IMR-90 (cell line): Measurements from ENCODE around the gene NDUFAF8. TPM values are rescaled to one million over a fixed set of nuclear protein-coding genes. Genes with fewer than 3 reads are reported as not detected.

Experiments used
- ATAC-seq: fragments of 200-7000 bp; cut with Tn5 transposase; 2 replicates; pipeline ENCODE4 v1.9.1; 2020; ENCODE audit warnings: low read depth, mild to moderate bottlenecking, moderate library complexity
- BruUV-seq: library from RNA; stranded (reverse); fragments of 400-500 nt; replicated peaks from 2 replicates; lab custom pipeline; 2021; lab: Mats Ljungman, UMichigan
- CTCF ChIA-PET: fragments of 300-600 bp; formaldehyde crosslinking; extraction: SDS; loops from one replicate; lab custom pipeline; 2021; ENCODE audit warnings: antibody characterized with exemption; lab: Yijun Ruan, JAX
- POLR2A ChIA-PET: fragments of 300-600 bp; sonication (Branson Sonifier 250); formaldehyde crosslinking; loops from one replicate; lab custom pipeline; 2022; ENCODE audit warnings: antibody characterized with exemption; ENCODE audit not compliant: unreplicated experiment; lab: Charles Lee
- DNase-seq: peaks from one replicate; pipeline ENCODE4 v3.0.0; 2013
- H2AFZ ChIP-seq: replicated peaks from 2 replicates; pipeline ENCODE3; 2013; ENCODE audit warnings: low read length, mild to moderate bottlenecking; ENCODE audit not compliant: poor library complexity
- H2AK5ac ChIP-seq: 2 replicates; pipeline ENCODE4 v1.6.1; 2013; ENCODE audit warnings: low read depth, low read length, inconsistent platforms
- H2AK9ac ChIP-seq: replicated peaks from 2 replicates; pipeline ENCODE3; 2013; ENCODE audit warnings: mild to moderate bottlenecking, low read depth, low read length, moderate library complexity; ENCODE audit not compliant: poor library complexity
- H2BK120ac ChIP-seq: 2 replicates; pipeline ENCODE4 v1.6.1; 2013; ENCODE audit warnings: low read depth, low read length, inconsistent platforms
- H2BK15ac ChIP-seq: 3 replicates; pipeline ENCODE4 v1.6.1; 2013; ENCODE audit warnings: low read depth, low read length, inconsistent platforms
- H2BK20ac ChIP-seq: 2 replicates; pipeline ENCODE4 v1.6.1; 2013; ENCODE audit warnings: low read depth, mild to moderate bottlenecking, inconsistent platforms, low read length, moderate library complexity
- H2BK5ac ChIP-seq: 2 replicates; pipeline ENCODE4 v1.6.1; 2013; ENCODE audit warnings: mild to moderate bottlenecking, low read depth, low read length, inconsistent platforms; ENCODE audit not compliant: poor library complexity, severe bottlenecking
- H3K14ac ChIP-seq: replicated peaks from 2 replicates; pipeline ENCODE4 v1.6.1; 2013; ENCODE audit warnings: low read depth, low read length, inconsistent platforms
- H3K18ac ChIP-seq: 2 replicates; pipeline ENCODE4 v1.6.1; 2013; ENCODE audit warnings: low read depth, low read length, control low read depth
- H3K23ac ChIP-seq: 2 replicates; pipeline ENCODE4 v1.6.1; 2013; ENCODE audit warnings: low read depth, low read length, inconsistent platforms
- H3K27ac ChIP-seq: 2 replicates; pipeline ENCODE4 v1.5.1; 2013; ENCODE audit warnings: mild to moderate bottlenecking, control low read depth, low read length; ENCODE audit not compliant: insufficient read depth
- H3K27me3 ChIP-seq: 2 replicates; pipeline ENCODE4 v1.6.1; 2013; ENCODE audit warnings: low read length; ENCODE audit not compliant: control insufficient read depth, insufficient read depth
- H3K36me3 ChIP-seq: 2 replicates; pipeline ENCODE4 v1.6.1; 2013; ENCODE audit warnings: low read length, mixed read lengths; ENCODE audit not compliant: control insufficient read depth, insufficient read depth
- H3K4ac ChIP-seq: 2 replicates; pipeline ENCODE4 v1.6.1; 2013; ENCODE audit warnings: low read depth, low read length, inconsistent platforms
- H3K4me1 ChIP-seq: 2 replicates; pipeline ENCODE4 v1.6.1; 2013; ENCODE audit warnings: low read length, mixed read lengths; ENCODE audit not compliant: control insufficient read depth, insufficient read depth
- H3K4me2 ChIP-seq: 2 replicates; pipeline ENCODE4 v1.6.1; 2013; ENCODE audit warnings: low read depth, mild to moderate bottlenecking, control low read depth, low read length, moderate library complexity
- H3K4me3 ChIP-seq: 2 replicates; pipeline ENCODE4 v1.5.1; 2013; ENCODE audit warnings: low read depth, mild to moderate bottlenecking, control low read depth, low read length, moderate library complexity; ENCODE audit not compliant: insufficient read depth
- H3K56ac ChIP-seq: 2 replicates; pipeline ENCODE4 v1.6.1; 2013; ENCODE audit warnings: low read length, inconsistent platforms; ENCODE audit not compliant: insufficient read depth; ENCODE audit errors: extremely low read depth
- H3K79me1 ChIP-seq, 2 experiments: 2 replicates each; pipeline ENCODE4 v1.6.1; 2013; ENCODE audit warnings: low read length in 2 of 2, inconsistent platforms in 1 of 2, low read depth in 1 of 2
- H3K9ac ChIP-seq: 2 replicates; pipeline ENCODE4 v1.6.1; 2013; ENCODE audit warnings: low read depth, low read length, control low read depth
- H3K9me1 ChIP-seq: 2 replicates; pipeline ENCODE4 v1.6.1; 2013; ENCODE audit warnings: low read length, inconsistent platforms; ENCODE audit not compliant: insufficient read depth
- H3K9me3 ChIP-seq: 2 replicates; pipeline ENCODE4 v1.6.1; 2013; ENCODE audit warnings: low read length; ENCODE audit not compliant: control insufficient read depth, insufficient read depth
- H4K20me1 ChIP-seq: 2 replicates; pipeline ENCODE4 v1.6.1; 2013; ENCODE audit warnings: low read length, inconsistent platforms; ENCODE audit not compliant: insufficient read depth
- H4K5ac ChIP-seq: 2 replicates; pipeline ENCODE4 v1.6.1; 2013; ENCODE audit warnings: mild to moderate bottlenecking, low read depth, low read length, control low read depth
- H4K8ac ChIP-seq, 2 experiments: 2 replicates each; pipeline ENCODE4 v1.6.1; 2013; ENCODE audit warnings: low read depth in 2 of 2, low read length in 2 of 2, control low read depth in 1 of 2, inconsistent platforms in 1 of 2
- H4K91ac ChIP-seq: 2 replicates; pipeline ENCODE4 v1.6.1; 2013; ENCODE audit warnings: low read depth, low read length, inconsistent platforms; ENCODE audit not compliant: insufficient read depth
- BHLHE40 ChIP-seq: fragments of 150-350 bp; IDR thresholded peaks from 2 replicates; pipeline ENCODE4 v1.6.1; 2016; ENCODE audit warnings: mild to moderate bottlenecking, low read depth, low read length
- CEBPB ChIP-seq: IDR thresholded peaks from 2 replicates; pipeline ENCODE4 v1.6.1; 2012; ENCODE audit warnings: low read depth, low read length, improper control_type of control experiment
- CHD1 ChIP-seq: IDR thresholded peaks from 2 replicates; pipeline ENCODE4 v1.6.1; 2012; ENCODE audit warnings: low read depth, low read length, improper control_type of control experiment
- FOS ChIP-seq: fragments of 150-350 bp; IDR thresholded peaks from 2 replicates; pipeline ENCODE4 v1.6.1; 2016; ENCODE audit warnings: low read depth, low read length
- MAFK ChIP-seq: IDR thresholded peaks from 2 replicates; pipeline ENCODE4 v1.6.1; 2012; ENCODE audit warnings: low read depth, low read length, improper control_type of control experiment
- MAZ ChIP-seq: IDR thresholded peaks from 2 replicates; pipeline ENCODE4 v1.6.1; 2012; ENCODE audit warnings: low read depth, mild to moderate bottlenecking, low read length, improper control_type of control experiment, moderate library complexity, borderline replicate concordance
- NFE2L2 ChIP-seq: fragments of 150-350 bp; IDR thresholded peaks from 2 replicates; pipeline ENCODE4 v1.6.1; 2016; ENCODE audit warnings: low read depth, mild to moderate bottlenecking, low read length
- RAD21 ChIP-seq: IDR thresholded peaks from 2 replicates; pipeline ENCODE4 v1.6.1; 2012; ENCODE audit warnings: low read length, improper control_type of control experiment
- RCOR1 ChIP-seq: IDR thresholded peaks from 2 replicates; pipeline ENCODE4 v1.6.1; 2012; ENCODE audit warnings: mild to moderate bottlenecking, low read length, improper control_type of control experiment; ENCODE audit not compliant: insufficient replicate concordance
- RFX5 ChIP-seq: IDR thresholded peaks from 2 replicates; pipeline ENCODE4 v1.8.0; 2012; ENCODE audit warnings: low read depth, mild to moderate bottlenecking, low read length, moderate library complexity
- SMC3 ChIP-seq: fragments of 150-350 bp; IDR thresholded peaks from 2 replicates; pipeline ENCODE4 v1.6.1; 2016; ENCODE audit warnings: low read depth, mild to moderate bottlenecking, antibody characterized with exemption, low read length, moderate library complexity
- WGBS, 2 experiments: methylation state at CpG; one replicate each; pipeline versions ENCODE4 v1.1.5 to v1.1.7; 2013; ENCODE audit warnings: missing lambda C conversion rate in 2 of 2; ENCODE audit not compliant: insufficient read length in 1 of 2; ENCODE audit errors: extremely low coverage in 2 of 2; 5-methylcytosine and 5-hydroxymethylcytosine counted together
- dilution Hi-C: fragments of 300-500 bp; cut with HindIII; formaldehyde crosslinking; loops from one replicate; pipeline ENCODE4 v1.14.3; 2018; ENCODE audit warnings: low sequenced_read_pairs; ENCODE audit not compliant: unreplicated experiment
- in situ Hi-C: fragments of 300-500 bp; cut with MboI; formaldehyde crosslinking; loops from 3 replicates; pipeline ENCODE4 v1.14.3; 2019; ENCODE audit warnings: low sequenced_read_pairs, inconsistent platforms, mixed read lengths
- intact Hi-C: fragments of 100-400 bp; cut with micrococcal nuclease; formaldehyde crosslinking; loops from 2 replicates; pipeline ENCODE4 v1.10.0; 2022
- polyA plus RNA-seq, 3 experiments: library from polyadenylated mRNA; depleted of rRNA; stranded (reverse); fragments of >200 nt; gene quantifications; 2 replicates each; pipeline ENCODE4 v1.2.3, GENCODE V29; 2012; ENCODE audit warnings: low replicate concordance in 1 of 3
- total RNA-seq: library from RNA; depleted of rRNA; stranded (reverse); fragments of >200 nt; gene quantifications from 2 replicates; pipeline ENCODE4 v1.2.3, GENCODE V29; 2012
- TF ChIP-seq, protein P1 (sequence below): fragments of 150-350 bp; IDR thresholded peaks from 2 replicates; pipeline ENCODE4 v1.6.1; 2016; ENCODE audit warnings: low read depth, mild to moderate bottlenecking, low read length, moderate library complexity, borderline replicate concordance
- TF ChIP-seq, protein P2 (sequence below): fragments of 150-350 bp; IDR thresholded peaks from 2 replicates; pipeline ENCODE4 v1.6.1; 2017; ENCODE audit warnings: mild to moderate bottlenecking, antibody characterized with exemption, low read length, low read depth
- TF ChIP-seq, protein P3 (sequence below): conservative IDR thresholded peaks from 2 replicates; pipeline ENCODE4 v1.5.1; 2012; ENCODE audit warnings: mild to moderate bottlenecking, low read depth, low read length, improper control_type of control experiment

The NDUFAF8 gene
- total and polyA plus RNA-seq, 2 of the 4 experiments (the other 2 are of a cell fraction): 11.1 to 65.0 TPM

DNA sequence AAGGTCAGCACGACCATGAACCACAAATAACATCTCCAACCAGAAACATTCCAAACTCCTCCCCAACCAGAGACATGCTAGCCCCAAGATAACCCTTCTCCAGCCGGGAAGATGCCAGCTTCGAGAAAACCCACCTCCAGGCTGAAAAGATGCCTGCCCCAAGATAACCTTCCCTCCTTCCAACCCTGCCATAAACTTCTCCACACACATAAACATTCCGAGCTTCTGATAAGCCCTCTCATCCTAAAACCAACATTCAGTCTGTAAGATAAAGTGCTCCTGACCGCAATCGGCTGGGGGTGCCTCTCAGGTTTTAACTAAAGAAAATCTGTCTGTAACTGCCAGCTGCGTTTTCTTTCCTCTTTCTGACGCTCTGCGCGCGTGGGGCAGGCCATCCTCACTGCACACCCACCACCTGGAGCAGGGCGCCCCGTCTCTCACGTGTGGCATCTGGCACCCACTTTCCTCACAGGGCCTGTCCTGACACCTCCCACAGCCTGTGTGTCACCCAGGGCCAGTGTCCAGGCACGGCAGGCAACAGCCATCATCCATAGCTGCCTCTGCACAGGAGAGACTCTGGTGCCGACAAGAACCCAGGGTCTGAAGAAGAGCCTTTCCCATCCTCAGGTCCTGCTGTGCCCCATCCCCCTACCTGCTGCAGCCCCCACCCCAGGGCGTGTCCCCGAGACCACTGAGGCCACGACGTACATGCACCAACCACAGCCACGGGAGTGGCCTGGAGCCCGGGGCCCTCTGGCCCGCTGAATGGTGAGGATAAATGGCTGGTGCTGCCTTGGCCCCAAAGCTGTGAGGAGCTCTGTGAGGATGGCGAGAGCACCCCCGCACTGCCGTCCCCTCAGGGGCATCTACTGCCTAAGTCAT, 3.9 kb upstream of the NDUFAF8 start:
- Histone ChIP-seq H2BK15ac (no peak overlapping the region), H2BK5ac (no peak overlapping the region), H2AK5ac (no peak overlapping the region), H3K4me2 (no peak overlapping the region; the same call in 1 of the 2 replicates), H3K27ac (no peak overlapping the region), H3K27me3 (no peaks in the 10 kb centered on the region), H3K9me3 (no peaks in the 10 kb centered on the region), H3K9ac (no peak overlapping the region), H3K4ac (no peak overlapping the region), H3K23ac (no peak overlapping the region), H3K4me1 (peaks cover 11% of the 10 kb centered on the region), H3K4me3 (no peak overlapping the region), H4K91ac (no peak overlapping the region), H3K79me1 (peaks cover 23 to 63% of the 10 kb centered on the region in 2 experiments), H2BK120ac (no peak overlapping the region), H3K56ac (no peak overlapping the region), H2AK9ac (peak overlapping the region; percentile 61), H3K14ac (no peak overlapping the region), H4K8ac (no peak overlapping the region), H2BK20ac (no peak overlapping the region), H4K5ac (no peak overlapping the region), H3K18ac (no peak overlapping the region), H3K9me1 (peaks cover 7% of the 10 kb centered on the region; the same call in 1 of the 2 replicates), H3K36me3 (peaks cover 25% of the 10 kb centered on the region), H2AFZ (no peak overlapping the region), H4K20me1 (peaks cover 39% of the 10 kb centered on the region)
- CTCF ChIA-PET: interaction anchor here (0.5 kb wide), 1 partner anchor 83 kb away, joined by 4 read pairs; no protein-coding TSS in a partner anchor
- no TSS peak for BruUV-seq
- in situ Hi-C loops (no loop called here), dilution Hi-C loops (no loop called here), intact Hi-C loops (no loop called here)
- no peak for DNase-seq
- POLR2A ChIA-PET: no interaction called here
- 63% methylated on average over 11 of the region's 26 CpGs; no CpG with 5 or more reads in 1 of the 2 experiments for WGBS, 2 experiments
- ATAC-seq: no peak
- TF ChIP-seq, protein P1, sequence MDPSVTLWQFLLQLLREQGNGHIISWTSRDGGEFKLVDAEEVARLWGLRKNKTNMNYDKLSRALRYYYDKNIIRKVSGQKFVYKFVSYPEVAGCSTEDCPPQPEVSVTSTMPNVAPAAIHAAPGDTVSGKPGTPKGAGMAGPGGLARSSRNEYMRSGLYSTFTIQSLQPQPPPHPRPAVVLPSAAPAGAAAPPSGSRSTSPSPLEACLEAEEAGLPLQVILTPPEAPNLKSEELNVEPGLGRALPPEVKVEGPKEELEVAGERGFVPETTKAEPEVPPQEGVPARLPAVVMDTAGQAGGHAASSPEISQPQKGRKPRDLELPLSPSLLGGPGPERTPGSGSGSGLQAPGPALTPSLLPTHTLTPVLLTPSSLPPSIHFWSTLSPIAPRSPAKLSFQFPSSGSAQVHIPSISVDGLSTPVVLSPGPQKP: no peak
- TF ChIP-seq MAFK (no peak), MAZ (no peak), CEBPB (no peak), CHD1 (no peak), NFE2L2 (no peak), FOS (no peak), RFX5 (no peak), BHLHE40 (no peak), RAD21 (no peak), RCOR1 (no peak), SMC3 (no peak)
- TF ChIP-seq, protein P2, sequence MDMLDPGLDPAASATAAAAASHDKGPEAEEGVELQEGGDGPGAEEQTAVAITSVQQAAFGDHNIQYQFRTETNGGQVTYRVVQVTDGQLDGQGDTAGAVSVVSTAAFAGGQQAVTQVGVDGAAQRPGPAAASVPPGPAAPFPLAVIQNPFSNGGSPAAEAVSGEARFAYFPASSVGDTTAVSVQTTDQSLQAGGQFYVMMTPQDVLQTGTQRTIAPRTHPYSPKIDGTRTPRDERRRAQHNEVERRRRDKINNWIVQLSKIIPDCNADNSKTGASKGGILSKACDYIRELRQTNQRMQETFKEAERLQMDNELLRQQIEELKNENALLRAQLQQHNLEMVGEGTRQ: no peak
- TF ChIP-seq, protein P3, sequence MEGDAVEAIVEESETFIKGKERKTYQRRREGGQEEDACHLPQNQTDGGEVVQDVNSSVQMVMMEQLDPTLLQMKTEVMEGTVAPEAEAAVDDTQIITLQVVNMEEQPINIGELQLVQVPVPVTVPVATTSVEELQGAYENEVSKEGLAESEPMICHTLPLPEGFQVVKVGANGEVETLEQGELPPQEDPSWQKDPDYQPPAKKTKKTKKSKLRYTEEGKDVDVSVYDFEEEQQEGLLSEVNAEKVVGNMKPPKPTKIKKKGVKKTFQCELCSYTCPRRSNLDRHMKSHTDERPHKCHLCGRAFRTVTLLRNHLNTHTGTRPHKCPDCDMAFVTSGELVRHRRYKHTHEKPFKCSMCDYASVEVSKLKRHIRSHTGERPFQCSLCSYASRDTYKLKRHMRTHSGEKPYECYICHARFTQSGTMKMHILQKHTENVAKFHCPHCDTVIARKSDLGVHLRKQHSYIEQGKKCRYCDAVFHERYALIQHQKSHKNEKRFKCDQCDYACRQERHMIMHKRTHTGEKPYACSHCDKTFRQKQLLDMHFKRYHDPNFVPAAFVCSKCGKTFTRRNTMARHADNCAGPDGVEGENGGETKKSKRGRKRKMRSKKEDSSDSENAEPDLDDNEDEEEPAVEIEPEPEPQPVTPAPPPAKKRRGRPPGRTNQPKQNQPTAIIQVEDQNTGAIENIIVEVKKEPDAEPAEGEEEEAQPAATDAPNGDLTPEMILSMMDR: no peak
